ENCODE data around the gene CEP85.

The CEP85 gene

GRCh38 chr1:26268290-26269197 lies 34.5 kb downstream of the CEP85 start:
- CTCF ChIA-PET = no interaction called here
- POLR2A ChIA-PET = no interaction called here
- DNase-seq (ENCODE audit: extremely low spot score) = no peak
- TF ChIP-seq PKNOX1 (IDR thresholded peaks at IDR 0.05) (no peak), FOXM1 (IDR thresholded peaks at IDR 0.05; ENCODE audit: borderline replicate concordance) (no peak), NFRKB (IDR thresholded peaks at IDR 0.05) (no peak), FOXA1 (IDR thresholded peaks at IDR 0.05) (no peak), SP1 (IDR thresholded peaks at IDR 0.05) (no peak), FOXK2 (IDR thresholded peaks at IDR 0.05) (no peak)

- CTCF ChIA-PET = no interaction called here
- TF ChIP-seq NFRKB (IDR thresholded peaks at IDR 0.05) (no peak), CTBP1 (IDR thresholded peaks at IDR 0.05; ENCODE audit: borderline replicate concordance) (no peak), FOXK2 (IDR thresholded peaks at IDR 0.05) (no peak), ZNF384 (IDR thresholded peaks at IDR 0.05) (no peak), L3MBTL2 (conservative IDR thresholded peaks at IDR 0.05) (no peak), FOXA1 (IDR thresholded peaks at IDR 0.05) (no peak), SP1 (IDR thresholded peaks at IDR 0.05) (no peak), ELF4 (IDR thresholded peaks at IDR 0.05) (no peak), PKNOX1 (IDR thresholded peaks at IDR 0.05) (no peak), SUZ12 (IDR thresholded peaks at IDR 0.05) (no peak), LEF1 (IDR thresholded peaks at IDR 0.05; ENCODE audit: borderline replicate concordance) (no peak), FOXM1 (IDR thresholded peaks at IDR 0.05; ENCODE audit: borderline replicate concordance) (no peak), HDGF (IDR thresholded peaks at IDR 0.05; ENCODE audit: borderline replicate concordance) (no peak), TARDBP (IDR thresholded peaks at IDR 0.05) (no peak), BHLHE40 (IDR thresholded peaks at IDR 0.05; ENCODE audit: borderline replicate concordance) (no peak), ARNT (IDR thresholded peaks at IDR 0.05) (no peak)
- POLR2A ChIA-PET = no interaction called here
- no peak for DNase-seq (ENCODE audit: extremely low spot score)
Observed at GRCh38 chr1:26269198-26269550, 35.2 kb downstream of the CEP85 start.

- CTCF ChIA-PET = interaction anchor here (0.8 to 2.2 kb wide), 5 partner anchors 10 to 116 kb away, joined by 4 to 9 read pairs (median 6); no protein-coding TSS in a partner anchor
- no peak for DNase-seq (ENCODE audit: extremely low spot score)
- TF ChIP-seq FOXK2 (IDR thresholded peaks at IDR 0.05) (no peak), ZNF384 (IDR thresholded peaks at IDR 0.05) (no peak), ELF4 (IDR thresholded peaks at IDR 0.05) (no peak), HDGF (IDR thresholded peaks at IDR 0.05; ENCODE audit: borderline replicate concordance) (no peak), FOXM1 (IDR thresholded peaks at IDR 0.05; ENCODE audit: borderline replicate concordance) (no peak), BHLHE40 (IDR thresholded peaks at IDR 0.05; ENCODE audit: borderline replicate concordance) (no peak), LEF1 (IDR thresholded peaks at IDR 0.05; ENCODE audit: borderline replicate concordance) (no peak)
- POLR2A ChIA-PET = interaction anchor here (0.6 kb wide), 1 partner anchor 103 kb away, joined by 3 read pairs; no protein-coding TSS in a partner anchor
Observed at GRCh38 chr1:26274801-26275425, 40.9 kb downstream of the CEP85 start.

- ChIA-PET POLR2A (interaction anchor here (0.6 kb wide), 2 partner anchors 42 to 102 kb away, joined by 3 read pairs; partner anchors contain the start of gene CEP85), CTCF (interaction anchor here (0.6 to 2.2 kb wide), 12 partner anchors 9 to 149 kb away, joined by 3 to 9 read pairs (median 4); no protein-coding TSS in a partner anchor)
- DNase-seq (ENCODE audit: extremely low spot score) = peak; percentile 78
- no peak for TF ChIP-seq FOXK2 (IDR thresholded peaks at IDR 0.05)
- no peak for TF ChIP-seq ZNF384 (IDR thresholded peaks at IDR 0.05)
- TF ChIP-seq ARNT (IDR thresholded peaks at IDR 0.05) = no peak
- no peak for TF ChIP-seq TARDBP (IDR thresholded peaks at IDR 0.05)
- TF ChIP-seq PKNOX1 (IDR thresholded peaks at IDR 0.05) = peak; percentile 24; the same call in 1 of the 2 replicates
- TF ChIP-seq FOXM1 (IDR thresholded peaks at IDR 0.05; ENCODE audit: borderline replicate concordance) = no peak
Observed at GRCh38 chr1:26275580-26276431, 41.8 kb downstream of the CEP85 start.

- no peak for TF ChIP-seq FOXK2 (IDR thresholded peaks at IDR 0.05)
- TF ChIP-seq L3MBTL2 (conservative IDR thresholded peaks at IDR 0.05) = no peak
- no peak for TF ChIP-seq NFRKB (IDR thresholded peaks at IDR 0.05)
- TF ChIP-seq SUZ12 (IDR thresholded peaks at IDR 0.05) = no peak
- TF ChIP-seq FOXA1 (IDR thresholded peaks at IDR 0.05) = no peak
- TF ChIP-seq HDGF (IDR thresholded peaks at IDR 0.05; ENCODE audit: borderline replicate concordance) = no peak
- TF ChIP-seq ELF4 (IDR thresholded peaks at IDR 0.05) = no peak
- TF ChIP-seq PKNOX1 (IDR thresholded peaks at IDR 0.05) = no peak
- TF ChIP-seq SP1 (IDR thresholded peaks at IDR 0.05) = no peak
- TF ChIP-seq TARDBP (IDR thresholded peaks at IDR 0.05) = no peak
- no peak for TF ChIP-seq BHLHE40 (IDR thresholded peaks at IDR 0.05; ENCODE audit: borderline replicate concordance)
- TF ChIP-seq ZNF384 (IDR thresholded peaks at IDR 0.05) = no peak
- TF ChIP-seq LEF1 (IDR thresholded peaks at IDR 0.05; ENCODE audit: borderline replicate concordance) = no peak
- no peak for DNase-seq (ENCODE audit: extremely low spot score)
- CTCF ChIA-PET = interaction anchor here (0.6 to 2.2 kb wide), 8 partner anchors 8 to 149 kb away, joined by 3 to 9 read pairs (median 4); no protein-coding TSS in a partner anchor
- POLR2A ChIA-PET = no interaction called here
Observed at GRCh38 chr1:26276432-26276838, 42.4 kb downstream of the CEP85 start.

Measured in HEK293T (cell line).